Small intestine (tissue), 7 donors: Measurements from ENCODE around the gene ZNF267. TPM values are rescaled to one million over a fixed set of nuclear protein-coding genes. Genes with fewer than 3 reads are reported as not detected.

Source experiments
- DNase-seq, 2 donors: peaks; one replicate each; pipeline versions ENCODE4 v3.0.0 to v3.0.0-alpha.2; 2013
- FAIRE-seq: peaks from 2 replicates; lab custom pipeline; 2012; peaks lifted over from hg19 to GRCh38; lab: Jason Lieb, UNC
- H3K27ac ChIP-seq, 3 donors: one replicate each; pipeline ENCODE4 v1.5.1; 2013; ENCODE audit warnings: low read length in 2 of 3, mild to moderate bottlenecking in 2 of 3, control low read depth in 1 of 3, inconsistent platforms in 1 of 3, low read depth in 1 of 3, moderate library complexity in 1 of 3
- H3K27me3 ChIP-seq, 3 donors: one replicate each; pipeline ENCODE4 v1.6.1; 2013; ENCODE audit warnings: low read length in 3 of 3, inconsistent platforms in 1 of 3; ENCODE audit not compliant: control insufficient read depth in 3 of 3, insufficient read depth in 3 of 3
- H3K36me3 ChIP-seq, 3 donors: one replicate each; pipeline ENCODE4 v1.6.1; 2013; ENCODE audit warnings: low read length in 3 of 3, inconsistent platforms in 1 of 3, low read depth in 1 of 3, mild to moderate bottlenecking in 1 of 3, moderate library complexity in 1 of 3; ENCODE audit not compliant: control insufficient read depth in 3 of 3, insufficient read depth in 2 of 3
- H3K4me1 ChIP-seq, 3 donors: one replicate each; pipeline ENCODE4 v1.6.1; 2013; ENCODE audit warnings: low read length in 2 of 3, inconsistent platforms in 1 of 3, low read depth in 1 of 3, mild to moderate bottlenecking in 1 of 3, moderate library complexity in 1 of 3; ENCODE audit not compliant: control insufficient read depth in 3 of 3, insufficient read depth in 2 of 3
- H3K4me3 ChIP-seq, 3 donors: one replicate each; pipeline ENCODE4 v1.5.1; 2013; ENCODE audit warnings: low read length in 3 of 3, control low read depth in 1 of 3, inconsistent platforms in 1 of 3, low read depth in 1 of 3, mild to moderate bottlenecking in 1 of 3, moderate library complexity in 1 of 3
- H3K9me3 ChIP-seq, 2 donors: one replicate each; pipeline ENCODE4 v1.6.1; 2013; ENCODE audit warnings: low read depth in 1 of 2, low read length in 1 of 2; ENCODE audit not compliant: control insufficient read depth in 2 of 2, insufficient read depth in 1 of 2
- WGBS, 3 donors: extraction: QIAGEN DNeasy Blood & Tissue Kit; methylation state at CpG; one replicate each; pipeline ENCODE4 v1.1.7; 2013; 5-methylcytosine and 5-hydroxymethylcytosine counted together
- polyA plus RNA-seq, 4 donors: library from polyadenylated mRNA; stranded (reverse) in 3 of 4; unstranded in 1 of 4; fragments of 200-250 nt in 3 of 4; fragments of 120-200 nt in 1 of 4; gene quantifications; one replicate each; pipeline versions ENCODE4 v1.2.1 to v1.2.3, GENCODE V29; 2013
- donor health status: healthy with polysubstance abuse.
- donor health status: control.
- donor health status: control.
- donor health status: Bipolar disorder and iron deficiency.
- donor health status: healthy.

The ZNF267 gene
- polyA plus RNA-seq, 4 donors: 3.2 to 12.9 (median 5.1) TPM

DNA sequence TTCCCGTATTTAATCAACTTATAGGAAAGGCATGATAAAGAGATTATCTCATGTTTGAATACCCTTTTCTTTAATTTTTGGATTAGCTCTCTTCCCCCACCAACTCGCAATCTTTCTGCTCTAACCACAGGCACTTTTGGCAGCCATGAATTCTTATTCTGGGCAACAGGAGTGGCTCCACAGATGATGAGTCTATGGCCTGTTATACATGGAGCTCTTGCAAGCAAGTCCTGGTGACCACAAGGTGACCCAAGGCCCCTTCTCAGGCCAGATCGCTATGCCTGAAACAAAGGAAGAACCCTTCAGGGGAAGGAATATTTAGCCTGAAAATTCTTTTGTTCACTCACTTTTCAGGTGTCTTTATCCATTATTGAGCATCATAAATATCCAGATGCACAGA is 10.8 kb upstream of the ZNF267 start:
- H3K4me1 ChIP-seq: no peaks in the 10 kb centered on the region
- no peaks in the 10 kb centered on the region for H3K27me3 ChIP-seq
- no peak for FAIRE-seq
- WGBS, 3 donors: 88 to 92% (median 88%) methylated on average over 3 of the region's 3 CpGs
- no peak overlapping the region for H3K27ac ChIP-seq
- no peak overlapping the region for H3K4me3 ChIP-seq
- no peaks in the 10 kb centered on the region for H3K9me3 ChIP-seq
- DNase-seq: no peak
- H3K36me3 ChIP-seq: no peaks in the 10 kb centered on the region

- peaks cover 0 to under 1% (median 0%) of the 10 kb centered on the region in 3 donors for H3K4me1 ChIP-seq
- no peaks in the 10 kb centered on the region for H3K27me3 ChIP-seq
- WGBS, 3 donors: 25 to 33% (median 32%) methylated on average over 3 of the region's 3 CpGs
- FAIRE-seq (no peak), DNase-seq (no peak)
- no peaks in the 10 kb centered on the region for H3K9me3 ChIP-seq
- H3K27ac ChIP-seq: no peak overlapping the region
- H3K36me3 ChIP-seq: no peaks in the 10 kb centered on the region
- no peak overlapping the region for H3K4me3 ChIP-seq
Measured at GRCh38 chr16:31868164-31868563, 5.4 kb upstream of the ZNF267 start.

DNA sequence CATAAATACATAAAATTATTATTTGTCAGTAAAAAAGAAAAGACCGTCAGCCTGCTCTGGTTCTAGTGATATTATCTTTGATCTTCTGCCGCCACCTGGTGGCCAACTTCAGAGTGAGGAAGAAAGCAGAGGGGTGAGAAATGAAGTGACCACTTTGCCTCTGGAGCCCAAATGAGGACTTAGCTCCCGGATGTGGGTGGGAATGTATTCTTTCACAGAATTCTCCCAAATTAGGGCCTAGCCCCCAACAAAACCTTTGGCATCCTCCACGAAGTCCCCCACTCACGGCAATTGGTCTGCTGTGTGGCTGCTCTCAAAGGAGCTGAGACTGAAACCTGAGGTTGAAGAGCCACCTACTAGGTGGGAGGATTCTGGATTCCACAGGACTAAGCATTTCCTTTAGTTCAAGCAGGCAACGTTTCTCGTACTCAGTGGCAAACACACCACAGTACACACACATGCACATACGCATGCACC is 4.9 kb upstream of the ZNF267 start:
- 12 to 16% (median 15%) methylated on average over 8 of the region's 8 CpGs for WGBS, 3 donors
- FAIRE-seq (no peak), DNase-seq (peak; percentile 76 to 80)
- no peaks in the 10 kb centered on the region for H3K27me3 ChIP-seq
- H3K9me3 ChIP-seq: no peaks in the 10 kb centered on the region
- H3K36me3 ChIP-seq: no peaks in the 10 kb centered on the region
- H3K27ac ChIP-seq: peak overlapping the region in 1 of 3 donors; percentile 7
- H3K4me3 ChIP-seq: no peak overlapping the region
- peaks cover 0 to 2% (median 0%) of the 10 kb centered on the region in 3 donors for H3K4me1 ChIP-seq

- WGBS, 3 donors: 43 to 66% (median 55%) methylated on average over 4 of the region's 4 CpGs
- DNase-seq: peak; percentile 21 to 55
- Histone ChIP-seq H3K36me3 (no peaks in the 10 kb centered on the region), H3K27ac (peak overlapping the region in 1 of 3 donors; percentile 85), H3K27me3 (no peaks in the 10 kb centered on the region), H3K4me3 (no peak overlapping the region), H3K4me1 (peaks cover 0 to 2% (median 0%) of the 10 kb centered on the region in 3 donors), H3K9me3 (no peaks in the 10 kb centered on the region)
- FAIRE-seq: no peak
Measured at GRCh38 chr16:31869511-31870201, 4.0 kb upstream of the ZNF267 start.

DNA sequence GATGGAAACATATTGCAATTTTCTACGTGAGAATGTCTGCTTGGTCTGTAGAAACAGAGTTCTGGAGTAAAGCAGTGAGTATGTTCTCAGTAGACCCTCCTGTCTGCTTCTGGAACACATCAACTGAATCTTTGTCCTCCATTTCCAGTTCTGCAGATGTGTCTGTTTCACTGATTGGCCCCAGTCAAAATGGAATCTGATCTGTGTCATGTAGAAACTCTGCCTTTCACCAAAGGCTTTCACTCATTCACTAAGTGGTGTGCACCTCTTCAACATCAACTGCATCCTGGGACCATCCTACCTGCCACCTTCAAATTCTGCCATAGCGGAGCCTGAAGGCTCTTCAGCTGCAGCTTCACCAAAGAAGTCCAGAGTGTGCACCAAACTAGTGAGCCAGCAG is 2.8 kb upstream of the ZNF267 start:
- no peak overlapping the region for H3K4me3 ChIP-seq
- FAIRE-seq: no peak
- DNase-seq: no peak
- no peaks in the 10 kb centered on the region for H3K36me3 ChIP-seq
- H3K4me1 ChIP-seq: peaks cover 2 to 10% (median 8%) of the 10 kb centered on the region in 3 donors
- H3K27ac ChIP-seq: no peak overlapping the region
- no peaks in the 10 kb centered on the region for H3K9me3 ChIP-seq
- WGBS, 3 donors: 59 to 90% (median 76%) methylated on average over 2 of the region's 2 CpGs
- no peaks in the 10 kb centered on the region for H3K27me3 ChIP-seq

GRCh38 chr16:31871510-31871909 is 2.1 kb upstream of the ZNF267 start:
- Histone ChIP-seq H3K27ac (no peak overlapping the region), H3K36me3 (no peaks in the 10 kb centered on the region), H3K9me3 (no peaks in the 10 kb centered on the region), H3K4me1 (peaks cover 2 to 15% (median 8%) of the 10 kb centered on the region in 3 donors), H3K4me3 (no peak overlapping the region), H3K27me3 (no peaks in the 10 kb centered on the region)
- 83 to 94% (median 84%) methylated on average over 3 of the region's 3 CpGs for WGBS, 3 donors
- FAIRE-seq: no peak
- DNase-seq: no peak

DNA sequence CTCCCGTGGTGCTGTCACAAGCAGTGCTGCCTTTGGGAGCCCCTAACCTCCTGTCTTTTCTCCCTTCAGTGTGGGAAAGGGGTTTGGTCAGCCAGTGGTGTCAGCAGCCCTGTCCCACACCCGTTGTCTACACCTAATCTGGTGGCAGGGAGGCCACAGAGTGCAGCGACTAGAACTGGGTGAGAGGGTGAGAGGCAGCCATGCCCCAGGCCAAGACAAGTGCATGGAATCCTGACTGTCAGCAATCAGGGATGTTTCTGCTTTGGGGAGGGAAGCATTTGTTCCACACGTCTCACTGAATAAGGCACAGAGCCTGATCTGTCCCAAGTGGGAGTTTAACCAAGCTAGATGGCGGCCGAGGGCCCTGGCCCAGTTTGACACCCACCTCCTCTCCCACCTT is 1.4 kb upstream of the ZNF267 start:
- Histone ChIP-seq H3K4me3 (no peak overlapping the region), H3K36me3 (no peaks in the 10 kb centered on the region), H3K4me1 (peaks cover 4 to 22% (median 8%) of the 10 kb centered on the region in 3 donors), H3K27ac (no peak overlapping the region), H3K9me3 (no peaks in the 10 kb centered on the region), H3K27me3 (no peaks in the 10 kb centered on the region)
- DNase-seq (no peak), FAIRE-seq (no peak)
- 85 to 88% (median 85%) methylated on average over 6 of the region's 6 CpGs for WGBS, 3 donors

GRCh38 chr16:31874366-31875111 is 932 bp downstream of the ZNF267 start:
- Histone ChIP-seq H3K4me1 (peaks cover 6 to 26% (median 16%) of the 10 kb centered on the region in 3 donors), H3K9me3 (peaks cover 0 to 2% of the 10 kb centered on the region in 2 donors), H3K4me3 (peak overlapping the region; percentile 71 to 99 (median 98)), H3K27me3 (no peaks in the 10 kb centered on the region), H3K36me3 (peaks cover 0 to 9% (median 3%) of the 10 kb centered on the region in 3 donors), H3K27ac (peak overlapping the region; percentile 61 to 90 (median 87))
- DNase-seq (peak; percentile 71 to 87), FAIRE-seq (no peak)
- 1 to 2% (median 2%) methylated on average over 14 of the region's 14 CpGs for WGBS, 3 donors
